Measurements from ENCODE around the gene RGS13.
A peak's percentile ranks its signal among the peaks of the same experiment; 100 is the strongest.

The RGS13 gene, protein sequence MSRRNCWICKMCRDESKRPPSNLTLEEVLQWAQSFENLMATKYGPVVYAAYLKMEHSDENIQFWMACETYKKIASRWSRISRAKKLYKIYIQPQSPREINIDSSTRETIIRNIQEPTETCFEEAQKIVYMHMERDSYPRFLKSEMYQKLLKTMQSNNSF

DNA sequence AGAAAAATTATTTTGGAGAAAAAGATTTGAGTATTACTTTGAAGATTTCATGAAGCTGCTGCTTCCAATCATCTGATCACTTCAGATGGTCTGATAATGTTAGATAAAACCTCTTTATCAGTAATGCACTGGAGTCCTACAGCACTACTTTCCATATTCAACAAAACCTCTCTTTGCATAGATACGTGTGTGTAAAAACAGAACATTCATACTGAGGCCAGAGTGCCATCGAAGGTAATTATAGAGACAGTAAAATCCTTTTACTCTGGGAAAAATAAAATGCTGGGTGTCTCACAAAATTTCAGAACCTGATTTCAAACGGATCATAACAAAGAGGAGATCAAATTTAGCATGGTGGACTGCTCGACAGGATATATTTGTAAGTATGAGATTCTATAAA lies at the start of gene RGS13:
Gene RGS13 (plus strand): TSS at position 209 of the 400 bp plus-strand sequence. CDS start 8,188 bp downstream, outside the sequence.
- Mint-ChIP-seq H3K4me3 (no peak within 1 kb of the TSS), H3K27ac (peak within 1 kb of the TSS in 1 of 2 donors; percentile 55), H3K27me3 (peaks cover 20% of the 10 kb centered on the region), H3K4me1 (peaks cover 14% of the 10 kb centered on the region), H3K9me3 (no peaks in the 10 kb centered on the region)
- DNase-seq (no peak), ATAC-seq (no peak)

DNA sequence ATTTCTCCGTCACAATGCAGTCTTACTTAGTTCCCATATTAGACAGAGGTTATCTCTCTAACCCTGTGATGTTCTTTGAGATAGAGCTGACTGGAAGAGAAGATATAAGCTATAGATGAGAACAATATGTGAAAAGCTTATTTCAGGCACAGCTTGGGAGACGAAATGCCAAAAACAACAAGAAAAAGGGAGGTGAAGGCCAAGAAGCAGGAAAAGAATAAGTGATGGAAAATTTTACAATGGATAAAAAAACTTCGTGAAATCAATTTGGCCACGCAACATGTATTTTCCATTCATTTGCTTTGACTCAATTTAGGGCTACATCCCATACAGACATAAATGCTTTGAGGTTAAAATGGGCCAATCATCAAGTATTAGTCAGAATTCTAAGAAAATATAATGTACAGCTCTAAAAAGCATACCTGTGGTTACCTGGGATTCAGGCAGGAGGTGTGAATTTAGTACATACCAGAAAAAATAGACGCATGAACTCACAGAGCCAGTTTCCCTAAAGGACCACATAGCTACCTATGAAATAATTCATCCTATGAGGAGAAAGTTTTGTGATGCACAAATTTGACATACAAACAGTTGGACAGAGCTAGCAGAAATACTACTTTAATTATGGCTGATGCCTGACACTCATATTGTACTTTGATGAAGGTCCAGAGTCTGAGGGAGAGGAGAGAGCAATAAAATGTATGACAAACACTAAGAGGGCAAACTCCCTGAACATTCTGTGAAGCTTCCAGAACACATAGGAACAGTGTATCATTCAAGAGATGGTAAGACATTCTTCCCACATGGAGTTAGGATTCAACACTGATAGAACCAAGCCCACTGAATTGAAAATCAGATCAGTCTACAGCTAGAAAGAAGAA lies 48.3 kb upstream of the RGS13 start:
- Mint-ChIP-seq H3K27ac (no peak overlapping the region), H3K9me3 (no peaks in the 10 kb centered on the region), H3K4me1 (no peaks in the 10 kb centered on the region), H3K27me3 (peaks cover 10% of the 10 kb centered on the region), H3K4me3 (no peak overlapping the region)
- DNase-seq (no peak), ATAC-seq (no peak)

DNA sequence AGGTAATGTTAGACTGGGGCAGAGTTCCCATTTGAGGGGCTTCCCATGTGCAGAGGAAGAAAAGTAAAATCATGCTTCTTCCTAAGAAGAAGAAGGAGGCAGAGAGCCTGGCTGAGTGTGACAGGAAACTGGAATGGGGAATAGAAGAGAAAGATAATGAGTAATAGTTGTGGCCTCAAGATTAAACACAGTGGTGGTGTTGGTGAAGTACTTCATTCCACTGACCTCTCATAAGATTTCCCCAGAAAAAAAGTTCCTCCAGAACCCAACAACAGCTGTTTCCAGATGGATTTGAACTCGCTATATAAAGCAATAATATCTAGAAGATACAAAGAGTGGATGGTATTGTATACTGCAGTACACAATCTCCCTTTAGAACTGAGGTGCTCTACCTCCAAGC lies 47.4 kb upstream of the RGS13 start:
- Mint-ChIP-seq H3K27me3 (peaks cover 10% of the 10 kb centered on the region), H3K27ac (no peak overlapping the region), H3K4me1 (no peaks in the 10 kb centered on the region), H3K4me3 (no peak overlapping the region), H3K9me3 (no peaks in the 10 kb centered on the region)
- no peak for ATAC-seq
- DNase-seq, result no peak

DNA sequence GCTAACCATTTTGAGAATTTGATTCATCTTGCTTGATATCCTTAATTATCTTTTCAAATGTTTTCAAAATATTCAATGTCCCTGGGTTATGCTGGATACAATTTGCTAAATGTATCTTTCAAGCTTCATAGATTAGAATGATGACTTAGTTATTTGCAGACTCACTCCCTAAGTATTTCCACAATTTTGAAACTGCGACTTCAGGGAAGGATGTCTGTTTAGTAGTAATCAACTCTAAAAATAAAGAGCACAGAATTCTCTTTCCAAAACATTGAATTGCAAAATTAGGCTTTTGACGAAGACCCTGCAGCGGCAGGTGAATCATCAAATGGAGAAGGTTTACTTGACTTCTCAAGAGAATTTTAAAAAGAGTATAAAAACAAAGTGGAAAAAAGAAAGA lies 46.1 kb upstream of the RGS13 start:
- Mint-ChIP-seq H3K9me3 (no peaks in the 10 kb centered on the region), H3K4me3 (no peak overlapping the region), H3K4me1 (no peaks in the 10 kb centered on the region), H3K27ac (no peak overlapping the region), H3K27me3 (peaks cover 12% of the 10 kb centered on the region)
- ATAC-seq, result no peak
- DNase-seq, result no peak

DNA sequence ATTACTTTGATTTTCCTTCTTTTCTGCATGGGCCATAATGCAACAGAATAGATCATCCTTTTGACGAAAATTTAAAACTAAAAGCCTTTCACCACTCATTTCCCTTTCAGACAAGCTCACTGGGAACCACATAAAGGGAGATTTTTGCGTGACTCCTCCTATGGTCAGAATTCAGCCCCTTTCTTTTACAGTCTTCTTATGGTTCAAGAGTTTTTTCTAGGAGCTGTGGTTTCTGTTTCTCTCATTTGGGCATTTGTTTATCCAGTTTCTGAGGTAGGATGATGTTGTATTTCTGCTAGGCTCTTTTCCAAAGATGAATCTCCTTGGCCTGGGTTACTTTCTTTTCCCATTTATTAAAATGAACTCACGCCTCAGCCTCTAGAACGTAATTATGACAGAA lies 43.4 kb upstream of the RGS13 start:
- peaks cover 5% of the 10 kb centered on the region for H3K4me1 Mint-ChIP-seq
- no peak for DNase-seq
- H3K4me3 Mint-ChIP-seq, result no peak overlapping the region
- no peaks in the 10 kb centered on the region for H3K9me3 Mint-ChIP-seq
- ATAC-seq, result no peak
- H3K27me3 Mint-ChIP-seq, result peaks cover 22% of the 10 kb centered on the region
- H3K27ac Mint-ChIP-seq, result no peak overlapping the region

DNA sequence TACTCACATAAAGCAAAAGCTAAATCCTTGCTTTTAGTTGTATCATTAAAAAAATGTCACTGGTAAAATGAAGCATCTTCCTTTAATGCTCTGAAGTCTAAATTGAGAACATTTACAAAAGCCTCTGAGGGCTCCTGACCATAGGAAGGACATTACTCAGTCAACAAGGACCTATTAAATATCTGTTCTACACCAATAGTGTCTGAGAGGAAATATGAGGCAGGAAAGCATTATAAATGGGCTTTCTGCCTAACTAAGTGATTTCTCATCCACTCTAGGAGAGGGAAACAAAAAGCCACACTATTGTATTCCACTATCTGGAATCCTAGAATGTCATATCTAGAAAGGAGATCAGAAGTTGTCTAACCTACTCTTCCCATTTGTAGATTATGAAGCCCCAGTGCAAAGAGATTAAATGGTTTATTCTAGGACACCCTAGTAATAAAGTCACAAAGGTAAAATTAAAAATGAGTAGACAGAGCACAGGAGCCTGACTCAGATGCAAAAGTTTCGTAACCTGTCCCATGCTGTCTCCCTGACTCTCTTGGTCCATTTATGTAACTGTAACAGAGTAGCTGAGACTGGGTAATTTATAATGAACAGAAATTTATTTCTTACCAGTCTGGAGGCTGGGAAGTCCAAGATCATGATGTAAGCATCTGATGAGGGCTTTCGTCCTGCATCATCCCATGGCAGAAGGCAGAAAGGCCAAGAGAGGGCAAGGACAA lies 42.8 kb upstream of the RGS13 start:
- DNase-seq, result no peak
- Mint-ChIP-seq H3K27me3 (peaks cover 22% of the 10 kb centered on the region), H3K4me3 (no peak overlapping the region), H3K27ac (no peak overlapping the region), H3K9me3 (no peaks in the 10 kb centered on the region), H3K4me1 (peaks cover 5% of the 10 kb centered on the region)
- no peak for ATAC-seq

DNA sequence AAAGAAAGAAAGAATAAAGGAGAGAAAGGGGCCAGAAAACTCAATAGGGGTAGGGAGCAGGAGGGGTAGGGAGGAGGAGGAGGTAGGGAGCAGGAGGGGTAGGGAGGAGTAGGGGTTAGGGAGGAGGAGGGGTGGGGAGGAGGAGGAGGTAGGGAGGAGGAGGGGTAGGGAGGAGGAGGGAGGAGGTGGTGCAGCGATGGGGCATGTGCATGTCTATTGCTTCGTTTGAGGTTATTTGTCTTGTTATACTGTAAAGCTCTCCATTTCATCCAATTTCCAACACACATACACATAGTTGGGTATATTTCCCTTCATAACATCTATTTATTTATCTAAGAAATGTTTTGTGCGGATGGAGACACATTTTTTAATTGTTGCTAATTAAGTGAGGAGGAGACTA lies 40.6 kb upstream of the RGS13 start:
- peaks cover 14% of the 10 kb centered on the region for H3K27me3 Mint-ChIP-seq
- peaks cover 5% of the 10 kb centered on the region for H3K4me1 Mint-ChIP-seq
- peak; percentile 56 for ATAC-seq
- DNase-seq, result no peak
- no peaks in the 10 kb centered on the region for H3K9me3 Mint-ChIP-seq
- no peak overlapping the region for H3K27ac Mint-ChIP-seq
- H3K4me3 Mint-ChIP-seq, result no peak overlapping the region

DNA sequence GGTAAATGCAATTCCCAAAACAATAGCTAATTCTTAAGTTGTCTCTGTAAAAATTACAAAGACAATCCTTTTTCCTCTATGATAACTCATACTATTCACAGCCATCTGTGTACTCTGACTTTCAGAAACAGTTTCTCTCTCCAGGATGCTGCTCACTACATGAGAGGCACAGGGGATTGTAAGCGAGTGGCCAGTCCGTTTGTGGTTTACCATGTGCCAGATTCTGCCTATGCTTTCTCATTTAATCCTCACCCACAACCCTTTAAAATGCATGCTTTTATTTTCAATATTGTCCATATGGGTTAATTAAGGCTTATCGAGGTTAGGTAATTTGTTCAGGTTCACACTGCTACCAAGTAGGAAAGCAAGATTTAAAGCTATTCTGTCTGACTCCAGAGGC lies 37.4 kb upstream of the RGS13 start:
- H3K27ac Mint-ChIP-seq, result no peak overlapping the region
- no peak overlapping the region for H3K4me3 Mint-ChIP-seq
- no peaks in the 10 kb centered on the region for H3K9me3 Mint-ChIP-seq
- peaks cover 30% of the 10 kb centered on the region for H3K4me1 Mint-ChIP-seq
- ATAC-seq, result peak; percentile 37
- H3K27me3 Mint-ChIP-seq, result peaks cover 12% of the 10 kb centered on the region
- no peak for DNase-seq

DNA sequence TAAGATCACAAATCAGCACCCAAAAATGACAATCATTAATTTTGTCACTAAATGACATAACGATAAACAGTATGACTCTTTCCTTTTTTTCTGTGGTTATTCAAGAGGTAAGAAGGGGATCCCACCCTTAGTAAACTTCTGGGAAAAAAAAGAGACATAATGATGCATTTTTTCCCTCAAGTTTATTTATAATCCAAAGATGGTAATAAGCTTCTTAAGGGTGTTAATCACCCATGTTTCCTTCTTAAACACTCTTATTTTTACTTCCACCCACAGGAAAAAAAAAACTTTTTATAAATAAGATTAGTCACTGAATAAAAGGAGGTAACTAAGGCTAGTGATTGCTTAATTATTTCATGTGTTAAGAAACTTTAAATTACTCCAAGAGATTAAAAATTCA lies 35.7 kb upstream of the RGS13 start:
- no peak overlapping the region for H3K4me3 Mint-ChIP-seq
- H3K4me1 Mint-ChIP-seq, result peaks cover 30% of the 10 kb centered on the region
- no peak overlapping the region for H3K27ac Mint-ChIP-seq
- no peak for ATAC-seq
- peaks cover 5% of the 10 kb centered on the region for H3K27me3 Mint-ChIP-seq
- no peak for DNase-seq
- H3K9me3 Mint-ChIP-seq, result no peaks in the 10 kb centered on the region

DNA sequence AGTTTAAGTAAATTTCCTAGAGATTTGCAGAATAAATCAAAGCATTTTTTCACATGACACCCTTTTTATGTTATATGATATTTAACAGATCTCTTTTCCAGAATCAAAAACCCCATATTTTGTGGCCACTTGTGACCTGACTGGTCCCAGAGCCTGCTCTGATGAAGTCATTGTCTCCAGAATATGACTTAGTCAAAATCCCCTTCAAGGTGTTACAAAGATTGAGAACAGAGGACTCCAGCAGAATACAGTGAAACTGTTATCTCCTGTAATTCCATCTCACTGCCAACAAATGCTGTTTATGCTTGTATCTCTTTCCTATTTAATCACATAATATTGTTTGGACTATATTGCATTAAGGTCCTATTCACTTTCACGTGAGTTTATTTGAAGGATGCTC lies 34.8 kb upstream of the RGS13 start:
- Mint-ChIP-seq H3K4me3 (peak overlapping the region in 1 of 2 donors; percentile 5), H3K9me3 (no peaks in the 10 kb centered on the region), H3K27me3 (no peaks in the 10 kb centered on the region), H3K27ac (no peak overlapping the region), H3K4me1 (peaks cover 25% of the 10 kb centered on the region)
- ATAC-seq (peak; percentile 84), DNase-seq (no peak)

DNA sequence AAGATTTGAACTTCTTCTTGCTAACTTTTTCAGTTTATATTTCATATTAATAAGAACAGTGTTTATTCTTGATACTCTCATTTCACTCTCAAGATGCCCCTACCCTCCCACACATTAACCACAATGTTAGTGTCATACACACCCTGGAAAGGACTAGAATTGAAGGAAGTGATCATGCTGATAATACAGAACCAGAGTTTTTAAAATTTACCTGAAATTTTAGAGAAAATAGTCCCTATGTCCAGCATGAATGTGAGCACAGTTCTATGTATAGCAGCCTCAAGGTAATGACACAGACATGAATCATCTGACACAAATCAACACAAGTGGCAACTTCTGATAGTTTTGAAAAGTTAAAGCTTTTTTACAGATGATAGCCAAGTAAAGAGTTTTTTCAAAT lies 34.4 kb upstream of the RGS13 start:
- ATAC-seq, result peak; percentile 59
- Mint-ChIP-seq H3K4me3 (peak overlapping the region in 1 of 2 donors; percentile 5), H3K4me1 (peaks cover 25% of the 10 kb centered on the region), H3K27ac (no peak overlapping the region), H3K9me3 (no peaks in the 10 kb centered on the region), H3K27me3 (no peaks in the 10 kb centered on the region)
- no peak for DNase-seq

DNA sequence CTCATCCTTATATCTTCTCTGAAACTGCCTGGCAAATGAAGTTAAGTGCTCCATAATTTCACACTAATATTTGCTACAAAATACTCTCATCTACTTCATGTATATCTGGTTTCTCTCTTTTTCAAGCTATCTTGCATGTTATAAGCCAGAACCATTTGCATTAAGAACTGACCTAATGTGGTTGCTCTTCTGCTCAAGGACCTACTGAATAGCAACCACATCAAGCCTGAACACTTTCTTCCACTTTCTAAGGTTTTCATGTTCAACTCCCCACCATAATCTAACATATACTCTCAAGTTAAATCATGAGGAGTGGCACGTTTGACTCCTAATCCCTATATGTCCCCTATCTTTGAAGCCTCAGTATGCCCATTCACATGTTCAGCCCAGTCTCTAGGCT lies 33.2 kb upstream of the RGS13 start:
- H3K9me3 Mint-ChIP-seq, result no peaks in the 10 kb centered on the region
- H3K4me3 Mint-ChIP-seq, result no peak overlapping the region
- no peak for ATAC-seq
- H3K27me3 Mint-ChIP-seq, result no peaks in the 10 kb centered on the region
- no peak for DNase-seq
- peaks cover 25% of the 10 kb centered on the region for H3K4me1 Mint-ChIP-seq
- no peak overlapping the region for H3K27ac Mint-ChIP-seq

DNA sequence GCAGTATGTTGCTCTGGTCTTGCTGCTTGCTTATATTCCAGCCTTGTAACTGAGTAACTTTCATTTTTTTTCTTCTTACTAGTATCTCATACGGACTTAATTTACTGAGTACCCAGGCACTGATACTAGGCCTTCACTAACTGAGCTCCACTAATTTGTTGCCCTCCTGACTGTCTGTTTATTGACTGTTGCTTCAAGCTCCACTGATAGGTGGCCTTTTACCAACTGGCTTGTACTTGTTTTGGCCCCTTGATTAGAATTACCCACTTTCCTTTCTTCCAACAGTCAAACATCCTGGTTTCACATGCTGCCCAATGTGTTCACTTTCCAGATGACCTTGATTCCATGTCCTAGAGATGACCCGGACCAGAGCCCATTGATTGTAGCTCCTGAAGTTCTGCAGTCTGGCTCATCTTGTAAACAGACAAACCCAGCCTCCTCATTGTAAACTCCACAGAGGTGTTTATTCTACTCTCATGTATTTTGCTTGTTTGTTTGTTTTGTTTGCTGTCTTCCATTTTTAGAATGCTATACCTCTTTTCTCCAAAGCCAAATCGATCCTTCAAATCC lies 32.6 kb upstream of the RGS13 start:
- DNase-seq (no peak), ATAC-seq (no peak)
- Mint-ChIP-seq H3K4me1 (peaks cover 25% of the 10 kb centered on the region), H3K27ac (no peak overlapping the region), H3K27me3 (no peaks in the 10 kb centered on the region), H3K9me3 (no peaks in the 10 kb centered on the region), H3K4me3 (no peak overlapping the region)

DNA sequence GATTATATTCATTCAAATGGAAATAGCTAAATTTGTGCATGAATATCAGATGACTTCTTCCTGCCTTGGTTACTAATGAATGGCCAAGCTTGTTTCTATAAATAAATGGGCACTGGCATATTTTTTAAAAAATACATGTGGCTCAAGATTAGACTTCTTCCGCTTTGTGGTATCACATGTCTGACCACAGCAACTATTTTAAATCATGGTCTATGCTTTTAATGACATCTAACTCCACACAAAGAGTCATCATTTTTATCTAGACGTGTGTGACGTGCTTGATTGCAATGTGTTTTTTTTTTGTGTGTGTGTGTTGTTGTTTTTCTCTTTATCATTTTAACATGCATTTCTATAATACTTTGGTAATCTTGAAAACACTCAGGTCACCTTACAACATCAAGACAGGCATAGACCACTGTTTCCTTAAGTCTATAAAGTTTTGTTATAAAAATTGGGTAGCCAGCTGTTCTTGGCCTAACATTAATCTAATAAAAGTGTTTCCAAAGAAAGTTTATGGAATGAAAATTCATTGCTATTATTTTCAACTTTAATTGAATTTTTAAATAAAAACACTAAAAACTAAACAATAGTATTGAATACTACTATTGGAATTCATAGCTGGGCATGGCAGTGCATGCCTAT lies 30.8 kb upstream of the RGS13 start:
- no peaks in the 10 kb centered on the region for H3K9me3 Mint-ChIP-seq
- no peak for DNase-seq
- no peak overlapping the region for H3K27ac Mint-ChIP-seq
- no peak for ATAC-seq
- H3K4me1 Mint-ChIP-seq, result peaks cover 40% of the 10 kb centered on the region
- H3K27me3 Mint-ChIP-seq, result no peaks in the 10 kb centered on the region
- no peak overlapping the region for H3K4me3 Mint-ChIP-seq

DNA sequence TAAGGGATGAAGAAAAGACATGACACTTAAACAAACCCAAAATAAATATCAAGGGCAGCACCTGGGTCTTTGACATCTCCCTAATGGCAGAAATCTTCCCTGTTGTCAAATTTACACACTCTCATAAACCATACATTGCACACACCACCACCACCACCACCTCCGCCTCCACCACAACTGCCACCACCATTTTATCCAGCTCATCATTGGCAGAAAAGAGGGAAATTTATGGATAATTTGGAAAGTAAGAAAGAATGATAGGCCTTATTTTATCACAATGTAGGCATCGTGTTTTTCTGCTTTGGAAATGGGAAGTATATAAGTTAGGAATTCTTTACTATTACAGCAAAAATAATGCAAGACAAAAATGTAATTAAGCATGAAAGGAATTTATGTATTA lies 27.3 kb upstream of the RGS13 start:
- Mint-ChIP-seq H3K4me1 (peaks cover 15% of the 10 kb centered on the region), H3K27ac (no peak overlapping the region), H3K9me3 (no peaks in the 10 kb centered on the region), H3K4me3 (peak overlapping the region in 1 of 2 donors; percentile 46), H3K27me3 (no peaks in the 10 kb centered on the region)
- ATAC-seq (no peak), DNase-seq (no peak)

Data from stimulated activated naive CD8-positive, alpha-beta T cell treated with anti-CD3 and anti-CD28 coated beads, Interleukin-15, amount 100 ng/mL, for 72 hours (primary cell).